Measurements from ENCODE around the gene SORCS3. TPM values are rescaled to one million over a fixed set of nuclear protein-coding genes. Genes with fewer than 3 reads are reported as not detected.

The SORCS3 gene
- total and polyA plus RNA-seq, 9 of the 15 experiments (the other 6 are each of a cell fraction or from before 2014, with no cell fraction given) = not detected

- no peaks in the 10 kb centered on the region for H3K9me3 ChIP-seq (replicated peaks; ENCODE audit: control insufficient read depth, insufficient read depth, low read depth, low read length)
- ChIA-PET CTCF (ENCODE audit: low intra/inter-chr PET ratio) (no interaction called here), POLR2A (no interaction called here)
- in situ Hi-C loops (cut with MboI) = no loop called here
- H3K27ac ChIP-seq (ENCODE audit: extremely low read depth, low read depth, low read length) = no peak overlapping the region
- no peaks in the 10 kb centered on the region for H3K27me3 ChIP-seq (ENCODE audit: control insufficient read depth in 2 of 2, insufficient read depth in 2 of 2, low read length in 2 of 2)
- H2AFZ ChIP-seq (ENCODE audit: low read depth, low read length) = no peak overlapping the region
- H3K36me3 ChIP-seq (ENCODE audit: control insufficient read depth, insufficient read depth, low read length) = no peaks in the 10 kb centered on the region
- H4K20me1 ChIP-seq (replicated peaks; ENCODE audit: control insufficient read depth, insufficient read depth, low read length) = no peaks in the 10 kb centered on the region
- intact Hi-C loops (cut with micrococcal nuclease) = no loop called here
- FAIRE-seq = no peak
- H3K79me2 ChIP-seq (ENCODE audit: control insufficient read depth, insufficient read depth, low read length) = no peaks in the 10 kb centered on the region
- WGBS (ENCODE audit: insufficient coverage, low coverage, missing lambda C conversion rate) = 0% methylated on average over 2 of the region's 2 CpGs
- no peak overlapping the region for H3K4me2 ChIP-seq (ENCODE audit: insufficient read depth, low read length)
- H3K4me1 ChIP-seq (replicated peaks in 1 of 2; ENCODE audit: control insufficient read depth in 2 of 2, insufficient read depth in 2 of 2, low read length in 2 of 2) = no peaks in the 10 kb centered on the region
- BruUV-seq (replicated peaks) = no TSS peak
- H3K9me1 ChIP-seq (ENCODE audit: control insufficient read depth, insufficient read depth, low read length) = no peaks in the 10 kb centered on the region
- ATAC-seq = no peak
- DNase-seq (ENCODE audit: extremely low read depth in 1 of 4, low spot score in 3 of 4) = no peak
- H3K4me3 ChIP-seq = no peak overlapping the region
- TF ChIP-seq SMARCB1 (IDR thresholded peaks at IDR 0.05; ENCODE audit: insufficient read length, low read depth) = no peak
- no peak overlapping the region for H3K9ac ChIP-seq (ENCODE audit: insufficient read depth in 1 of 2, low read depth in 2 of 2, low read length in 2 of 2)
Observed at GRCh38 chr10:105017116-105017515, 376.0 kb downstream of the SORCS3 start.

- intact Hi-C loops (cut with micrococcal nuclease) (no loop called here), in situ Hi-C loops (cut with MboI) (no loop called here)
- Histone ChIP-seq H3K4me2 (ENCODE audit: insufficient read depth, low read length) (no peak overlapping the region), H3K4me1 (replicated peaks in 1 of 2; ENCODE audit: control insufficient read depth in 2 of 2, insufficient read depth in 2 of 2, low read length in 2 of 2) (no peaks in the 10 kb centered on the region), H3K4me3 (no peak overlapping the region), H4K20me1 (replicated peaks; ENCODE audit: control insufficient read depth, insufficient read depth, low read length) (no peaks in the 10 kb centered on the region), H3K27me3 (ENCODE audit: control insufficient read depth in 2 of 2, insufficient read depth in 2 of 2, low read length in 2 of 2) (no peaks in the 10 kb centered on the region), H2AFZ (ENCODE audit: low read depth, low read length) (no peak overlapping the region), H3K79me2 (ENCODE audit: control insufficient read depth, insufficient read depth, low read length) (no peaks in the 10 kb centered on the region), H3K36me3 (ENCODE audit: control insufficient read depth, insufficient read depth, low read length) (no peaks in the 10 kb centered on the region), H3K9me1 (ENCODE audit: control insufficient read depth, insufficient read depth, low read length) (no peaks in the 10 kb centered on the region), H3K9ac (ENCODE audit: insufficient read depth in 1 of 2, low read depth in 2 of 2, low read length in 2 of 2) (no peak overlapping the region), H3K27ac (ENCODE audit: extremely low read depth, low read depth, low read length) (no peak overlapping the region), H3K9me3 (replicated peaks; ENCODE audit: control insufficient read depth, insufficient read depth, low read depth, low read length) (no peaks in the 10 kb centered on the region)
- DNase-seq (ENCODE audit: extremely low read depth in 1 of 4, low spot score in 3 of 4) (no peak), ATAC-seq (no peak), FAIRE-seq (no peak)
- ChIA-PET POLR2A (no interaction called here), CTCF (ENCODE audit: low intra/inter-chr PET ratio) (no interaction called here)
- BruUV-seq (replicated peaks) = no TSS peak
- TF ChIP-seq NFE2 (IDR thresholded peaks at IDR 0.05; ENCODE audit: low read depth) (no peak), THRB (CRISPR knock-in tag; conservative IDR thresholded peaks at IDR 0.05) (no peak), ARID2 (IDR thresholded peaks at IDR 0.05) (no peak), STAT5B (CRISPR knock-in tag; IDR thresholded peaks at IDR 0.05) (no peak), ZFP30 (CRISPR knock-in tag; IDR thresholded peaks at IDR 0.05; ENCODE audit: borderline replicate concordance) (no peak), ZNF57 (CRISPR knock-in tag; IDR thresholded peaks at IDR 0.05) (no peak), DEAF1 (CRISPR knock-in tag; IDR thresholded peaks at IDR 0.05) (no peak), MTA1 (IDR thresholded peaks at IDR 0.05; ENCODE audit: borderline replicate concordance) (no peak), SIRT6 (IDR thresholded peaks at IDR 0.05; ENCODE audit: low read depth, low read length) (no peak)
- TF ChIP-seq, protein P1, sequence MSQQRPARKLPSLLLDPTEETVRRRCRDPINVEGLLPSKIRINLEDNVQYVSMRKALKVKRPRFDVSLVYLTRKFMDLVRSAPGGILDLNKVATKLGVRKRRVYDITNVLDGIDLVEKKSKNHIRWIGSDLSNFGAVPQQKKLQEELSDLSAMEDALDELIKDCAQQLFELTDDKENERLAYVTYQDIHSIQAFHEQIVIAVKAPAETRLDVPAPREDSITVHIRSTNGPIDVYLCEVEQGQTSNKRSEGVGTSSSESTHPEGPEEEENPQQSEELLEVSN (IDR thresholded peaks at IDR 0.05; ENCODE audit: borderline replicate concordance in 1 of 2, extremely low read depth in 1 of 2, insufficient read depth in 1 of 2, insufficient read length in 1 of 2, low read depth in 1 of 2, low read length in 1 of 2, poor library complexity in 1 of 2, severe bottlenecking in 1 of 2) = no peak
Observed at GRCh38 chr10:105017691-105018090, 376.6 kb downstream of the SORCS3 start.

Data from K562 (cell line).